IMR-90 (cell line): ENCODE measurements around the gene CASKIN1. TPM values are rescaled to one million over a fixed set of nuclear protein-coding genes. Genes with fewer than 3 reads are reported as not detected.

Source experiments
- ATAC-seq: fragments of 200-7000 bp; cut with Tn5 transposase; 2 replicates; pipeline ENCODE4 v1.9.1; 2020; ENCODE audit warnings: low read depth, mild to moderate bottlenecking, moderate library complexity
- BruUV-seq: library from RNA; stranded (reverse); fragments of 400-500 nt; replicated peaks from 2 replicates; lab custom pipeline; 2021; lab: Mats Ljungman, UMichigan
- CTCF ChIA-PET: fragments of 300-600 bp; formaldehyde crosslinking; extraction: SDS; loops from one replicate; lab custom pipeline; 2021; ENCODE audit warnings: antibody characterized with exemption; lab: Yijun Ruan, JAX
- POLR2A ChIA-PET: fragments of 300-600 bp; sonication (Branson Sonifier 250); formaldehyde crosslinking; loops from one replicate; lab custom pipeline; 2022; ENCODE audit warnings: antibody characterized with exemption; ENCODE audit not compliant: unreplicated experiment; lab: Charles Lee
- DNase-seq: peaks from one replicate; pipeline ENCODE4 v3.0.0; 2013
- H2AFZ ChIP-seq: replicated peaks from 2 replicates; pipeline ENCODE3; 2013; ENCODE audit warnings: low read length, mild to moderate bottlenecking; ENCODE audit not compliant: poor library complexity
- H2AK5ac ChIP-seq: 2 replicates; pipeline ENCODE4 v1.6.1; 2013; ENCODE audit warnings: low read depth, low read length, inconsistent platforms
- H2AK9ac ChIP-seq: replicated peaks from 2 replicates; pipeline ENCODE3; 2013; ENCODE audit warnings: mild to moderate bottlenecking, low read depth, low read length, moderate library complexity; ENCODE audit not compliant: poor library complexity
- H2BK120ac ChIP-seq: 2 replicates; pipeline ENCODE4 v1.6.1; 2013; ENCODE audit warnings: low read depth, low read length, inconsistent platforms
- H2BK15ac ChIP-seq: 3 replicates; pipeline ENCODE4 v1.6.1; 2013; ENCODE audit warnings: low read depth, low read length, inconsistent platforms
- H2BK20ac ChIP-seq: 2 replicates; pipeline ENCODE4 v1.6.1; 2013; ENCODE audit warnings: low read depth, mild to moderate bottlenecking, inconsistent platforms, low read length, moderate library complexity
- H2BK5ac ChIP-seq: 2 replicates; pipeline ENCODE4 v1.6.1; 2013; ENCODE audit warnings: mild to moderate bottlenecking, low read depth, low read length, inconsistent platforms; ENCODE audit not compliant: poor library complexity, severe bottlenecking
- H3K14ac ChIP-seq: replicated peaks from 2 replicates; pipeline ENCODE4 v1.6.1; 2013; ENCODE audit warnings: low read depth, low read length, inconsistent platforms
- H3K18ac ChIP-seq: 2 replicates; pipeline ENCODE4 v1.6.1; 2013; ENCODE audit warnings: low read depth, low read length, control low read depth
- H3K23ac ChIP-seq: 2 replicates; pipeline ENCODE4 v1.6.1; 2013; ENCODE audit warnings: low read depth, low read length, inconsistent platforms
- H3K27ac ChIP-seq: 2 replicates; pipeline ENCODE4 v1.5.1; 2013; ENCODE audit warnings: mild to moderate bottlenecking, control low read depth, low read length; ENCODE audit not compliant: insufficient read depth
- H3K27me3 ChIP-seq: 2 replicates; pipeline ENCODE4 v1.6.1; 2013; ENCODE audit warnings: low read length; ENCODE audit not compliant: control insufficient read depth, insufficient read depth
- H3K36me3 ChIP-seq: 2 replicates; pipeline ENCODE4 v1.6.1; 2013; ENCODE audit warnings: low read length, mixed read lengths; ENCODE audit not compliant: control insufficient read depth, insufficient read depth
- H3K4ac ChIP-seq: 2 replicates; pipeline ENCODE4 v1.6.1; 2013; ENCODE audit warnings: low read depth, low read length, inconsistent platforms
- H3K4me1 ChIP-seq: 2 replicates; pipeline ENCODE4 v1.6.1; 2013; ENCODE audit warnings: low read length, mixed read lengths; ENCODE audit not compliant: control insufficient read depth, insufficient read depth
- H3K4me2 ChIP-seq: 2 replicates; pipeline ENCODE4 v1.6.1; 2013; ENCODE audit warnings: low read depth, mild to moderate bottlenecking, control low read depth, low read length, moderate library complexity
- H3K4me3 ChIP-seq: 2 replicates; pipeline ENCODE4 v1.5.1; 2013; ENCODE audit warnings: low read depth, mild to moderate bottlenecking, control low read depth, low read length, moderate library complexity; ENCODE audit not compliant: insufficient read depth
- H3K56ac ChIP-seq: 2 replicates; pipeline ENCODE4 v1.6.1; 2013; ENCODE audit warnings: low read length, inconsistent platforms; ENCODE audit not compliant: insufficient read depth; ENCODE audit errors: extremely low read depth
- H3K79me1 ChIP-seq, 2 experiments: 2 replicates each; pipeline ENCODE4 v1.6.1; 2013; ENCODE audit warnings: low read length in 2 of 2, inconsistent platforms in 1 of 2, low read depth in 1 of 2
- H3K9ac ChIP-seq: 2 replicates; pipeline ENCODE4 v1.6.1; 2013; ENCODE audit warnings: low read depth, low read length, control low read depth
- H3K9me1 ChIP-seq: 2 replicates; pipeline ENCODE4 v1.6.1; 2013; ENCODE audit warnings: low read length, inconsistent platforms; ENCODE audit not compliant: insufficient read depth
- H3K9me3 ChIP-seq: 2 replicates; pipeline ENCODE4 v1.6.1; 2013; ENCODE audit warnings: low read length; ENCODE audit not compliant: control insufficient read depth, insufficient read depth
- H4K20me1 ChIP-seq: 2 replicates; pipeline ENCODE4 v1.6.1; 2013; ENCODE audit warnings: low read length, inconsistent platforms; ENCODE audit not compliant: insufficient read depth
- H4K5ac ChIP-seq: 2 replicates; pipeline ENCODE4 v1.6.1; 2013; ENCODE audit warnings: mild to moderate bottlenecking, low read depth, low read length, control low read depth
- H4K8ac ChIP-seq, 2 experiments: 2 replicates each; pipeline ENCODE4 v1.6.1; 2013; ENCODE audit warnings: low read depth in 2 of 2, low read length in 2 of 2, control low read depth in 1 of 2, inconsistent platforms in 1 of 2
- H4K91ac ChIP-seq: 2 replicates; pipeline ENCODE4 v1.6.1; 2013; ENCODE audit warnings: low read depth, low read length, inconsistent platforms; ENCODE audit not compliant: insufficient read depth
- BHLHE40 ChIP-seq: fragments of 150-350 bp; IDR thresholded peaks from 2 replicates; pipeline ENCODE4 v1.6.1; 2016; ENCODE audit warnings: mild to moderate bottlenecking, low read depth, low read length
- CEBPB ChIP-seq: IDR thresholded peaks from 2 replicates; pipeline ENCODE4 v1.6.1; 2012; ENCODE audit warnings: low read depth, low read length, improper control_type of control experiment
- ELK1 ChIP-seq: fragments of 150-350 bp; IDR thresholded peaks from 2 replicates; pipeline ENCODE4 v1.6.1; 2016; ENCODE audit warnings: low read depth, mild to moderate bottlenecking, low read length, moderate library complexity, borderline replicate concordance
- FOS ChIP-seq: fragments of 150-350 bp; IDR thresholded peaks from 2 replicates; pipeline ENCODE4 v1.6.1; 2016; ENCODE audit warnings: low read depth, low read length
- MAFK ChIP-seq: IDR thresholded peaks from 2 replicates; pipeline ENCODE4 v1.6.1; 2012; ENCODE audit warnings: low read depth, low read length, improper control_type of control experiment
- MAZ ChIP-seq: IDR thresholded peaks from 2 replicates; pipeline ENCODE4 v1.6.1; 2012; ENCODE audit warnings: low read depth, mild to moderate bottlenecking, low read length, improper control_type of control experiment, moderate library complexity, borderline replicate concordance
- MXI1 ChIP-seq: IDR thresholded peaks from 2 replicates; pipeline ENCODE4 v1.6.1; 2012; ENCODE audit warnings: low read depth, mild to moderate bottlenecking, low read length, moderate library complexity, borderline replicate concordance
- POLR2A ChIP-seq: IDR thresholded peaks from 2 replicates; pipeline ENCODE4 v1.6.1; 2012; ENCODE audit warnings: mild to moderate bottlenecking, low read depth, low read length
- RAD21 ChIP-seq: IDR thresholded peaks from 2 replicates; pipeline ENCODE4 v1.6.1; 2012; ENCODE audit warnings: low read length, improper control_type of control experiment
- RCOR1 ChIP-seq: IDR thresholded peaks from 2 replicates; pipeline ENCODE4 v1.6.1; 2012; ENCODE audit warnings: mild to moderate bottlenecking, low read length, improper control_type of control experiment; ENCODE audit not compliant: insufficient replicate concordance
- RFX5 ChIP-seq: IDR thresholded peaks from 2 replicates; pipeline ENCODE4 v1.8.0; 2012; ENCODE audit warnings: low read depth, mild to moderate bottlenecking, low read length, moderate library complexity
- SMC3 ChIP-seq: fragments of 150-350 bp; IDR thresholded peaks from 2 replicates; pipeline ENCODE4 v1.6.1; 2016; ENCODE audit warnings: low read depth, mild to moderate bottlenecking, antibody characterized with exemption, low read length, moderate library complexity
- USF2 ChIP-seq: fragments of 150-350 bp; IDR thresholded peaks from 2 replicates; pipeline ENCODE4 v1.6.1; 2017; ENCODE audit warnings: mild to moderate bottlenecking, antibody characterized with exemption, low read length, low read depth
- WGBS, 2 experiments: methylation state at CpG; one replicate each; pipeline versions ENCODE4 v1.1.5 to v1.1.7; 2013; ENCODE audit warnings: missing lambda C conversion rate in 2 of 2; ENCODE audit not compliant: insufficient read length in 1 of 2; ENCODE audit errors: extremely low coverage in 2 of 2; 5-methylcytosine and 5-hydroxymethylcytosine counted together
- dilution Hi-C: fragments of 300-500 bp; cut with HindIII; formaldehyde crosslinking; loops from one replicate; pipeline ENCODE4 v1.14.3; 2018; ENCODE audit warnings: low sequenced_read_pairs; ENCODE audit not compliant: unreplicated experiment
- in situ Hi-C: fragments of 300-500 bp; cut with MboI; formaldehyde crosslinking; loops from 3 replicates; pipeline ENCODE4 v1.14.3; 2019; ENCODE audit warnings: low sequenced_read_pairs, inconsistent platforms, mixed read lengths
- intact Hi-C: fragments of 100-400 bp; cut with micrococcal nuclease; formaldehyde crosslinking; loops from 2 replicates; pipeline ENCODE4 v1.10.0; 2022
- polyA plus RNA-seq, 3 experiments: library from polyadenylated mRNA; depleted of rRNA; stranded (reverse); fragments of >200 nt; gene quantifications; 2 replicates each; pipeline ENCODE4 v1.2.3, GENCODE V29; 2012; ENCODE audit warnings: low replicate concordance in 1 of 3
- total RNA-seq: library from RNA; depleted of rRNA; stranded (reverse); fragments of >200 nt; gene quantifications from 2 replicates; pipeline ENCODE4 v1.2.3, GENCODE V29; 2012
- TF ChIP-seq, protein P1 (sequence below): conservative IDR thresholded peaks from 2 replicates; pipeline ENCODE4 v1.5.1; 2012; ENCODE audit warnings: mild to moderate bottlenecking, low read depth, low read length, improper control_type of control experiment

The CASKIN1 gene
- total and polyA plus RNA-seq, 2 of the 4 experiments (the other 2 are of a cell fraction): 0.05 TPM; not detected in 1

GRCh38 chr16:2199621-2200139 is 3.3 kb upstream of the CASKIN1 start:
- Histone ChIP-seq H3K9me3 (no peaks in the 10 kb centered on the region), H2BK120ac (no peak overlapping the region), H4K5ac (no peak overlapping the region), H3K9me1 (peaks cover 2% of the 10 kb centered on the region; the same call in 1 of the 2 replicates), H3K56ac (no peak overlapping the region), H4K8ac (no peak overlapping the region), H3K36me3 (no peaks in the 10 kb centered on the region), H3K79me1 (peaks cover 0 to 2% of the 10 kb centered on the region in 2 experiments; a peak in 1 of 4 replicates), H3K4me1 (0 out of 2 replicates have a peak, but pooled peaks cover under 1% of the 10 kb centered on the region), H3K27me3 (peaks cover 53% of the 10 kb centered on the region), H2AK5ac (no peak overlapping the region), H4K91ac (no peak overlapping the region), H3K18ac (no peak overlapping the region), H2BK5ac (no peak overlapping the region), H3K4me3 (no peak overlapping the region), H2AK9ac (no peak overlapping the region), H2BK15ac (no peak overlapping the region), H3K4me2 (no peak overlapping the region), H3K14ac (no peak overlapping the region), H3K23ac (no peak overlapping the region), H3K4ac (no peak overlapping the region), H4K20me1 (no peaks in the 10 kb centered on the region; the same call in 1 of the 2 replicates), H2BK20ac (no peak overlapping the region), H2AFZ (no peak overlapping the region), H3K27ac (no peak overlapping the region), H3K9ac (no peak overlapping the region)
- no peak for TF ChIP-seq MAFK
- no peak for TF ChIP-seq MAZ
- no peak for TF ChIP-seq FOS
- TF ChIP-seq ELK1: no peak
- TF ChIP-seq, protein P1, sequence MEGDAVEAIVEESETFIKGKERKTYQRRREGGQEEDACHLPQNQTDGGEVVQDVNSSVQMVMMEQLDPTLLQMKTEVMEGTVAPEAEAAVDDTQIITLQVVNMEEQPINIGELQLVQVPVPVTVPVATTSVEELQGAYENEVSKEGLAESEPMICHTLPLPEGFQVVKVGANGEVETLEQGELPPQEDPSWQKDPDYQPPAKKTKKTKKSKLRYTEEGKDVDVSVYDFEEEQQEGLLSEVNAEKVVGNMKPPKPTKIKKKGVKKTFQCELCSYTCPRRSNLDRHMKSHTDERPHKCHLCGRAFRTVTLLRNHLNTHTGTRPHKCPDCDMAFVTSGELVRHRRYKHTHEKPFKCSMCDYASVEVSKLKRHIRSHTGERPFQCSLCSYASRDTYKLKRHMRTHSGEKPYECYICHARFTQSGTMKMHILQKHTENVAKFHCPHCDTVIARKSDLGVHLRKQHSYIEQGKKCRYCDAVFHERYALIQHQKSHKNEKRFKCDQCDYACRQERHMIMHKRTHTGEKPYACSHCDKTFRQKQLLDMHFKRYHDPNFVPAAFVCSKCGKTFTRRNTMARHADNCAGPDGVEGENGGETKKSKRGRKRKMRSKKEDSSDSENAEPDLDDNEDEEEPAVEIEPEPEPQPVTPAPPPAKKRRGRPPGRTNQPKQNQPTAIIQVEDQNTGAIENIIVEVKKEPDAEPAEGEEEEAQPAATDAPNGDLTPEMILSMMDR: no peak
- no peak for TF ChIP-seq RCOR1
- no peak for TF ChIP-seq SMC3
- TF ChIP-seq MXI1: no peak
- TF ChIP-seq USF2: no peak
- no peak for TF ChIP-seq RFX5
- no peak for TF ChIP-seq POLR2A
- TF ChIP-seq CEBPB: no peak
- TF ChIP-seq BHLHE40: no peak
- no peak for TF ChIP-seq RAD21
- 59% methylated on average over 8 of the region's 14 CpGs; no CpG with 5 or more reads in 1 of the 2 experiments for WGBS, 2 experiments
- no TSS peak for BruUV-seq
- CTCF ChIA-PET: no interaction called here
- dilution Hi-C loops (no loop called here), intact Hi-C loops (no loop called here), in situ Hi-C loops (no loop called here)
- no peak for DNase-seq
- POLR2A ChIA-PET: no interaction called here
- no peak for ATAC-seq
